Tibial artery (tissue), 4 donors: ENCODE measurements around the gene GLIS1.

Experiments
- DNase-seq, 2 donors: peaks; one replicate each; pipeline ENCODE4 v3.0.0-alpha.2; 2019
- H3K27ac ChIP-seq, 2 donors: fragments of 200-600 bp; sonication (generic) in 1 of 2; 1 replicate in 1 of 2; 2 replicates in 1 of 2; pipeline ENCODE4 v1.5.1; 2018 to 2019; ENCODE audit warnings: mild to moderate bottlenecking in 1 of 2
- H3K27me3 ChIP-seq, 2 donors: fragments of 200-600 bp; sonication (generic) in 1 of 2; one replicate each; pipeline versions ENCODE4 v1.5.1 to v1.6.0; 2016 to 2019
- H3K36me3 ChIP-seq, 3 donors: fragments of 200-600 bp; sonication (generic) in 2 of 3; one replicate each; pipeline ENCODE4 v1.5.1; 2016 to 2019; ENCODE audit warnings: mild to moderate bottlenecking in 2 of 3
- H3K4me1 ChIP-seq, 4 donors: fragments of 200-600 bp; sonication (generic) in 2 of 4; 1 replicate in 3 of 4; 2 replicates in 1 of 4; pipeline ENCODE4 v1.5.1; 2016 to 2019
- H3K4me3 ChIP-seq, 2 donors: fragments of 200-600 bp; sonication (generic) in 1 of 2; 1 replicate in 1 of 2; 2 replicates in 1 of 2; pipeline ENCODE4 v1.5.1; 2018 to 2019; ENCODE audit warnings: mild to moderate bottlenecking in 2 of 2
- H3K9me3 ChIP-seq, 3 donors: fragments of 200-600 bp; sonication (generic) in 1 of 3; one replicate each; pipeline ENCODE4 v1.5.1; 2016 to 2019
- CTCF ChIP-seq, 2 experiments: fragments of 200-600 bp in 1 of 2; fragments of 450-650 bp in 1 of 2; IDR thresholded peaks; one replicate each; pipeline ENCODE4 v1.5.1; 2017 to 2019; ENCODE audit warnings: antibody characterized with exemption in 2 of 2, mild to moderate bottlenecking in 1 of 2, moderate library complexity in 1 of 2
- intact Hi-C: fragments of 100-400 bp; cut with DNase I; formaldehyde crosslinking; loops from one replicate; pipeline ENCODE4 v1.15.0; 2023; ENCODE audit warnings: low total_unique reads

GLIS1 gene

GRCh38 chr1:53461323-53462044, 277.5 kb downstream of the GLIS1 start:
- no peak for TF ChIP-seq CTCF (IDR thresholded peaks at IDR 0.05)
- no peak overlapping the region for H3K27ac ChIP-seq
- intact Hi-C loops, result no loop called here

GRCh38 chr1:53460666-53461322, 278.2 kb downstream of the GLIS1 start:
- DNase-seq, result no peak
- no peaks in the 10 kb centered on the region for H3K4me1 ChIP-seq
- intact Hi-C loops, result no loop called here

More at GRCh38 chr1:53461323-53462044, 277.5 kb downstream of the GLIS1 start:
- no peaks in the 10 kb centered on the region for H3K4me1 ChIP-seq
- DNase-seq, result no peak
- H3K27me3 ChIP-seq, result peaks cover 0 to 12% of the 10 kb centered on the region in 2 donors
- H3K4me3 ChIP-seq, result no peak overlapping the region
- no peaks in the 10 kb centered on the region for H3K36me3 ChIP-seq
- H3K9me3 ChIP-seq, result no peaks in the 10 kb centered on the region

GRCh38 chr1:53460211-53460634, 278.7 kb downstream of the GLIS1 start:
- Histone ChIP-seq H3K4me3 (no peak overlapping the region), H3K4me1 (no peaks in the 10 kb centered on the region), H3K27me3 (peaks cover 0 to 21% of the 10 kb centered on the region in 2 donors), H3K27ac (no peak overlapping the region), H3K9me3 (no peaks in the 10 kb centered on the region), H3K36me3 (no peaks in the 10 kb centered on the region)
- no peak for TF ChIP-seq CTCF (IDR thresholded peaks at IDR 0.05)
- intact Hi-C loops, result no loop called here
- DNase-seq, result no peak

More at GRCh38 chr1:53460666-53461322, 278.2 kb downstream of the GLIS1 start:
- Histone ChIP-seq H3K9me3 (no peaks in the 10 kb centered on the region), H3K4me3 (no peak overlapping the region), H3K27me3 (peaks cover 0 to 18% of the 10 kb centered on the region in 2 donors), H3K27ac (no peak overlapping the region), H3K36me3 (no peaks in the 10 kb centered on the region)
- TF ChIP-seq CTCF (IDR thresholded peaks at IDR 0.05), result no peak

GRCh38 chr1:53459321-53460175, 279.4 kb downstream of the GLIS1 start, which contains the start of gene DMRTB1:
Gene DMRTB1, plus strand, starts transcription at chr1:53459399. Its CDS starts 55 bp downstream, at chr1:53459454.
- Histone ChIP-seq H3K4me1 (no peaks in the 10 kb centered on the region), H3K27me3 (peaks cover 0 to 21% of the 10 kb centered on the region in 2 donors), H3K36me3 (no peaks in the 10 kb centered on the region), H3K27ac (no peak within 1 kb of the TSS), H3K9me3 (no peaks in the 10 kb centered on the region), H3K4me3 (no peak within 1 kb of the TSS)
- DNase-seq, result no peak
- intact Hi-C loops, result no loop called here
- TF ChIP-seq CTCF (IDR thresholded peaks at IDR 0.05), result no peak

- no peaks in the 10 kb centered on the region for H3K9me3 ChIP-seq
- H3K4me1 ChIP-seq, result no peaks in the 10 kb centered on the region
- DNase-seq, result no peak
- TF ChIP-seq CTCF (IDR thresholded peaks at IDR 0.05), result no peak
- intact Hi-C loops, result no loop called here
- no peak overlapping the region for H3K27ac ChIP-seq
- H3K27me3 ChIP-seq, result peaks cover 0 to 30% of the 10 kb centered on the region in 2 donors
- H3K4me3 ChIP-seq, result no peak overlapping the region
- H3K36me3 ChIP-seq, result no peaks in the 10 kb centered on the region
These were observed 280.3 kb downstream of the GLIS1 start for GRCh38 chr1:53458634-53459033.
